ENCODE data around the gene CAV1.

CAV1 gene

GRCh38 chr7:116532102-116532688, 7.4 kb downstream of the CAV1 start:
- DNase-seq: no peak

DNA sequence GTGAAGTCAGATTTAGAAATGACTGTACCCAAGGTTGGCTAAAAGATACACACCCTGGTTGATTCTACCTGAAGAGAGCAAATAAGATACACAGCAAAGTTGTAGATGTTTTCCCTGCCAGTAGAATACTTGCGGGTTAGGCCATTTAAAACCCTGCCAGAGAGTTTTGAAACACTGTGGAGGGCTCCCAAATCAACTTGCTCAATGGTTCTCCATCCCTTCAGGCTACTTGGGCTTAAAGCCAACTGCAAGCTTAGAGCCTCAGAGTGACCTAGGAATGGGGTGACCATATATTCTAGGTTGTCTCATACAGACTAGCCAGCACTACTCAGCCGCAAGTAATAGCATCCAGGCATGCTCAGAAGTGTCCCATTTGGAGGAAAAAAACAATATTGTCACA, 10.0 kb downstream of the CAV1 start:
- no peak for DNase-seq

DNA sequence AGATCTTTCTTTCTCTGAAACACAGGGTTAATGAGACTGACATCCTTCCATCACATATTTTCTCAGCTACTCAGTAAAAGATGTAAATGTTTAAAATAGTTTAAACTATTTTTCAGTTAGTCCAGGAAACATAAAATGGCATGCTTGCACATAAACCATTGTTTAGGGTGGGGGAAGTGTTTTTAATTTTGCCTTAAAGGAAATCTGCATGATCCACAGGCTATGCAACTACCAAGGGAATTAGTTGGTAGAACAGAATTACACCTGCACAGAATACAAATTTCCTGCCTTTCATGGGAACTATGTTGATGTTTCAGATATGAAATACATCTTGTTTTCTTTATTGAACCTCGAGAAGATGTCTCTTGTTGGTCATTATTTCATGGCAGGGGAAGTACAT, 10.6 kb downstream of the CAV1 start:
- DNase-seq: no peak

GRCh38 chr7:116538138-116538537, 13.3 kb downstream of the CAV1 start:
- no peak for DNase-seq

- DNase-seq: no peak
These were observed 15.0 kb downstream of the CAV1 start for GRCh38 chr7:116539879-116540278.

DNA sequence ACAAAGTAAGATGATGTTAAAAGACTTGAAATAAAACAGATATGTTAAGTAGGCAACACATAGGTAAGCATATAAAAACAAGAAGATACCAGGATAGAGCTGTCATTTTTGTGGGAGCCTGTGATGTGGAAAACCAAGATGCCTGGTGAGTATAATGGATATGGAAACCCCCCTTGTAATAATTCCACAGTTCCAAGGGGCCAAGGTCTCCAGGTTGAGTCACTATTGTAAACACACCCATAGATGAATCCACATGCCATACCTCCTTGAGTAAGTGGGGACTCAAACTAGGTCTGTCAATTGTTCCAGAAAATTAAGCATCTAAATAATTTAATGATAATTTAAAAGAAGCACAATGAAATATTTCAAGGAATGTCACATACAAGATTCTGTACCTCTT, 15.9 kb downstream of the CAV1 start:
- DNase-seq: no peak

GRCh38 chr7:116541951-116542350, 17.1 kb downstream of the CAV1 start:
- DNase-seq: no peak

DNA sequence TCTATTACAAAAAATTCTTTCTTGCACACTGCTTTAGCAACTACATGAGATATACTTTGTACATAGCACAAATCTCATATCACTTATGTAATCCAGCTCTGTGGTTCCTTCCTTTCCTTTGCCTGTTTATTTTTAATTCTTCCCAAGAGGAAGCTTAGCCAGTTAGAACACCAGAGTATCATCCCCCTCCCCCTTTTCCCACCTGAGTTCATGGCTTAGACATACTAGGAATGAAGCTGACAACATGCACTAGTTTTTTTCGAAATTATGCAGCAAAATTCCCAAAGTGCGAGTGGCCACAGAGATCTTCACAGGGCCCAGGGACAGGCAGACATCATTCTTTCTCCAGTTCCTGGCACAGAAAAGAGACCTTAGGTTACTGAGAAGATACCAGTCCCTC, 17.8 kb downstream of the CAV1 start:
- no peak for DNase-seq

- DNase-seq: no peak
These were observed 18.8 kb downstream of the CAV1 start for GRCh38 chr7:116543664-116544063.

- no peak for DNase-seq
These were observed 19.7 kb downstream of the CAV1 start for GRCh38 chr7:116544487-116544886.

GRCh38 chr7:116545411-116545993, 20.7 kb downstream of the CAV1 start:
- DNase-seq: no peak

DNA sequence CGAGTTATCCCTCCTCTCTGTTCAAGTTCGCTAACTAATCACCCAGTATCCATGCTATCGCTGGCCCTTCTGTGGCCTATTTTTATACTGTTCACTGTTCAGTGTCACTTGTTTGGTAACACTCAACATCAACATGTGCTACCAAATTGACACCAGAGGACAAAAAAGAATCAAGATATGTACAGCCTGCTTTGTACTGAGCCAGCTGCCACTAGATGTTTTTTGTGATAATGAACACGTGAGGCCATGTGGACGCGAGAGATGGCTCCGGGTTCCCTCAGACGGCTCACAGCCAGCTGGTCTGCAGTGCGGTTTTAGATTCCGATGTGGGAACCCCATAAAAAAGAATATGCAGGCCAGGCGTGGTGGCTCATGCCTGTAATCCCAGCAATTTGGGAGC, 21.2 kb downstream of the CAV1 start:
- DNase-seq: no peak

- DNase-seq: no peak
These were observed 22.1 kb downstream of the CAV1 start for GRCh38 chr7:116546916-116547315.

DNA sequence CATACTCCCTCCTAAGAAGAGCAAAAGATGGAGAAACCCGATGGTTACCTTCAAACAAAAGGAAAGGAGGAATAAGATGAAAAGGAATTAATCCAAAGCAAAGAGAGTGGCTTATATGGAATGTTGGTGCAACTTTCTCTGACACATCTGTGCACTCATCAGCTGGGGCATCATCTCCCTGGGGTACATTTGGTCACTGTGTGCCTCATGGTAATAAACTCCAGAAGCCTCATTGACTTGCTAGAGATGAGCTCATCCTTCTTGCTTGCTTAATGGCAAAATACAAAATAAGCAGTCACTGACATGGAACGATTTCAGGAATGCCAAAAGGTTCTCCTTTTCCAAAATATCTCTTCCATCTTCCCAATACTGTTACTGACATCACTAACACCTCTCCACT, 22.5 kb downstream of the CAV1 start:
- no peak for DNase-seq

DNA sequence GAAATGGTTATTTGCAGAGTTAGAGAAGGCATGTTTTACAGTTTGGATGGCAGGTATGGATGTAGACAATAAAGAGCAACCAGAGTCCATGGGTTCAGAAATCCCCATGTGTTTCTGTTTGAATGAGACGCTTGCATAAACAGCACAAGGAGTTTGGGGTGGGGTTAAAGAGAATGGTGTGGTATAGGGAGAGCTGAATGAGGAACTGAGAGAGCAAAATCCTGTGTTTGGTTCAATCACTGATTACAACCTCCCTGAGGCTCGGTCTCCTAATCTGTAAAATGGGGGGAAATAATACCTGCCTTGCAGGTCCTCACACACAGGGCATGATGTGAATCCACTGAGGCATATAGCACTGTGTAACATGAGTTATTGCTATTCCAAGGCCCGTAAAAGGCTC, 23.7 kb downstream of the CAV1 start:
- DNase-seq: no peak

GRCh38 chr7:116549370-116549769, 24.5 kb downstream of the CAV1 start:
- DNase-seq: no peak

GRCh38 chr7:116551692-116552091, 26.9 kb downstream of the CAV1 start:
- no peak for DNase-seq

- DNase-seq: peak; percentile 52
These were observed 27.8 kb downstream of the CAV1 start for GRCh38 chr7:116552602-116553001.

DNA sequence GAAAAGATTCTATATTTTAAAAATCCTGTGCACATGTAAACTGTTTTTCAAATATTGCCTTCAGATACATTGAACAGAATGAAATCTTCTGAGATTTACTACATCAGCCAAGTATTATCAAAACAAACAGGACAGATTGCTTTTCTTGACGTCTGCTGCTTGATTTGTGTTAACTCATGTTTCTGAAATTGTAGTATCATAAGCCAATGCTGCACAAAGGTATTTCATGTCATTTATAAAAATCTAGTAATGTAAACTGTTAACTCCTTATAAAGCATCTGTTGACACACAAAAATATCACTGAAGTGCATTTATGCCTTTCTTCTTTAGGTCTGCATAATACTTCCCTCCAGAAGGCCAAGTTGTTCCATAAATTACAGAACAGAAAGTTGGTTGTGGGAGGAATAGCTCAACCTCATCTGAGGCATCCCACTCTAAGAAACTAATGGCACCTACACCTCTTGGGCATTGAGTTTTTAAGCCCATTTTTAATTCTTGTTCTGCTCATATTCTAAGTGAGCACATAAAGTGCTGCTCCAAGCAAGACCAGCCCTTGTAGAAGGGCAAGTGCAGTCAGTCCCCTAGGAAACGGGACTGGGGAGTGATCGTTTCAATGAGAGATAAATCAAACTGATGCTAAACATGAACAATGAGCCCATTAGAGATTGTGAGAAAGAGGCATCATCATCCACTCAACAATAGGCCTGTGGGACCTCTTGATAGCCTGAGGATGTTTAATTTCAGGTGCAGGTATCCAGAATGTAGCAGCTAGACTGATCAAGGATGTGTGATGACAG, 28.5 kb downstream of the CAV1 start:
- DNase-seq: no peak

DNA sequence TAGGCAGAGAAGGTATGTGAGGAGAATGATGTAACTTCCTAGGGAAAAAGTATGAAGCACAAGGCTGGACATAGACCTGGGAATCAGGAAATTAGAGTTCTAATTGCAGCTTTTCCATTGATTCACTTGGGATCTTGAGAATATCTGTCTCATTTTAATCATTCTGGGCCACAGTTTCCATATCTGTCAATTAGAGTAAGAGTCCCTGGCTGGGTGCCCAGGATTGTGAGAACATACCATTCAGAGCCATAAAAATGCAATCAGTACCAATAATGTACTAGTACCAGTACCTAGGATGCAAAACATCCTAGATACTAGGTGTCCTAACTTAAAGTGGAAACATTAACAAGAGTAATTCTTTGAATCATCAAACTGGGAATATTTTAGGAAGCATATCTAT, 29.6 kb downstream of the CAV1 start:
- DNase-seq: no peak

- DNase-seq: no peak
These were observed 30.1 kb downstream of the CAV1 start for GRCh38 chr7:116554911-116555310.

- DNase-seq: no peak
These were observed 32.3 kb downstream of the CAV1 start for GRCh38 chr7:116557066-116557585.

GRCh38 chr7:116557901-116558300, 33.1 kb downstream of the CAV1 start:
- no peak for DNase-seq

All from DMS53 (cell line).